ENCODE measurements around the gene MRLN.

Gene MRLN

DNA sequence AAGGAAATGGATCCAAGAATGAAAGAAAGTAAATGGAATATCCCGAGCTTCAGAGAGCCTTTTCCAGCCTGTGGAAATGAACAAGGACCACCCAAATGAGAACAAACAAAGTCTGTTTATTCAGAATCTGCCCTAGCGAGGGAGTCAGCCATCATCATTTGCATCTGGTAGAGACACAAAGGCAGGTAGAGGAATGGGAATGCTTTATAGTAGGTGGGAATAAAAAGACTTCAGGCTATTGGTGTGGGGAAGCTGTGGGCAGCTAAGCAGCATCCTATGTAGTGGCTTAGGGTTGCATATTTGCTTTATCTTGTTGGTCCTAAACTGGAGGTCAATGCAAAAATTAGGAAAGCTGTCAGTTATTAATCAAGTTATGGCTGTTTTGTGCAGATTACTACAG, 9.2 kb upstream of the MRLN start:
- no peak for TF ChIP-seq CTCF (IDR thresholded peaks at IDR 0.05; ENCODE audit: extremely low read depth, insufficient read depth, missing control alignments)
- no peak for DNase-seq (ENCODE audit: low spot score)
- in situ Hi-C loops (cut with MboI; ENCODE audit: low pct_unique_long_range_greater_than_20kb, low sequenced_read_pairs, unreplicated experiment), result no loop called here

GRCh38 chr10:59757966-59758365, 4.7 kb upstream of the MRLN start:
- in situ Hi-C loops (cut with MboI; ENCODE audit: low pct_unique_long_range_greater_than_20kb, low sequenced_read_pairs, unreplicated experiment), result no loop called here
- no peak for TF ChIP-seq CTCF (IDR thresholded peaks at IDR 0.05; ENCODE audit: extremely low read depth, insufficient read depth, missing control alignments)
- DNase-seq (ENCODE audit: low spot score), result no peak

DNA sequence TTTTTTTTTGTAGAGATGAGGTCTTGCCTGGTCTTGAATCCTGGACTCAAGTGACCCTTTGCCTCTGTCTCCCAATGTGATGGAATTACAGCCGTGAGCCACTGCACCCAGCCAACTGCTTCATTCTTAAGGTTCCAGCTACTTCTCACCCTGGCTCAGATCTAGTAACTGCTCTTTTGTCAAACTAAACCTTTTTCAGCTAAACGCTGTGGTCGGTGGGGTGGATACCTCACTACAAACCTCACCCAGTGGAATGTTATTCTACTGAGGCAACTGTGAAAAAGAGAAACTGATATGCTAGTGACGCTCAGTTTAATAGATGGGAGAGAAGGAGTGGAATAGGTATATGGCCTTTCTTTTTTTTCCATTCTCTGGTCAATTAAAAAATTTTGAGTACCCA, 1.7 kb upstream of the MRLN start:
- TF ChIP-seq CTCF (IDR thresholded peaks at IDR 0.05; ENCODE audit: extremely low read depth, insufficient read depth, missing control alignments), result no peak
- in situ Hi-C loops (cut with MboI; ENCODE audit: low pct_unique_long_range_greater_than_20kb, low sequenced_read_pairs, unreplicated experiment), result no loop called here
- no peak for DNase-seq (ENCODE audit: low spot score)

GRCh38 chr10:59752278-59752940, 846 bp downstream of the MRLN start:
- no peak for TF ChIP-seq CTCF (IDR thresholded peaks at IDR 0.05; ENCODE audit: extremely low read depth, insufficient read depth, missing control alignments)
- in situ Hi-C loops (cut with MboI; ENCODE audit: low pct_unique_long_range_greater_than_20kb, low sequenced_read_pairs, unreplicated experiment), result no loop called here
- no peak for DNase-seq (ENCODE audit: low spot score)

DNA sequence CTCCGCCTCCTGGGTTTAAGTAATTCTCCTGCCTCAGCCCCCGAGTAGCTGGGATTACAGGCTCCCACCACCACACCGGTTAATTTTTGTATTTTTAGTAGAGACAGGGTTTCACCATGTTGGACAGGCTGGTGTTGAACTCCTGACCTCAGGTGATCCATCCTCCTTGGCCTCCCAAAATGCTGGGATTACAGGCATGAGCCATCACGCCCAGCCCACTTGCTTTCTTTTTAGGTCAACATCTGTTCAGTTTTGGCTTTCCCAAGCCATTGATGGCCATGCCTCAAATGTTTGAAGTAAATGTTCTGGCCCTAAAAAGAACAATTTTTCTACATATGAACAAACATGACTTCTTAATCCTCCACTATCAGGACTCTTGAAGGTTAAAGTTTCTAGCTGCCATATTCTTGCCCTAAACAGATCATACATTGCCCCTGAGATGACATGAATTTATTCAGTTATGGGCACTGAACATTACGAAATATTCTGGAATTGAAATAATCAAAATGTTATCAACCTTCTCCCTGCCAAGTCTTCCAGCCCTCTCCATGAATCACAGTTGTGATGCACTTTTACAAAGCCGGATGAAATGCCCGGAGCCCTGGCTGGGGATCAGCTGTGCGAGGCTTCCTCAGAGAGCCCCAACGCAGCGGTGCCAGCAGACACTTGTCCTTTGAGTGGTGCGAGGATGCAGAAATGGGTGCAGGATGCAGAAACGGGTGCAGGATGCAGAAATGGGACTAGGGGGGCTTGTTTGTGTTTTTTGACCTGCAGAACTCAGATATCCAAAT, 2.9 kb downstream of the MRLN start:
- DNase-seq (ENCODE audit: low spot score), result no peak
- in situ Hi-C loops (cut with MboI; ENCODE audit: low pct_unique_long_range_greater_than_20kb, low sequenced_read_pairs, unreplicated experiment), result no loop called here
- TF ChIP-seq CTCF (IDR thresholded peaks at IDR 0.05; ENCODE audit: extremely low read depth, insufficient read depth, missing control alignments), result no peak

GRCh38 chr10:59748834-59749233, 4.4 kb downstream of the MRLN start:
- in situ Hi-C loops (cut with MboI; ENCODE audit: low pct_unique_long_range_greater_than_20kb, low sequenced_read_pairs, unreplicated experiment), result no loop called here
- DNase-seq (ENCODE audit: low spot score), result no peak
- no peak for TF ChIP-seq CTCF (IDR thresholded peaks at IDR 0.05; ENCODE audit: extremely low read depth, insufficient read depth, missing control alignments)

All from GM13977 (cell line).